Embryonic facial prominence (tissue), 1 donor: ENCODE data around the gene FBXO5.
A peak's percentile ranks its signal among the peaks of the same experiment; 100 is the strongest.
"Not testable (repeated sequence)": the region's sequence is repeated elsewhere in the genome, so short reads cannot be mapped to it uniquely, and the experiment has no call there.

ENCODE experiments used
- DNase-seq: peaks from one replicate; pipeline ENCODE4 v3.0.0-alpha.2; 2016; ENCODE audit errors: extremely low spot score

The FBXO5 gene

GRCh38 chr6:152982904-152983636, at the start of gene FBXO5:
Gene FBXO5 (minus strand): TSS chr6:152983041. CDS start chr6:152982959, 82 bp downstream.
- DNase-seq: peak; percentile 95

GRCh38 chr6:153032255-153032882, 49.5 kb upstream of the FBXO5 start:
- DNase-seq: peak; percentile 29

- DNase-seq: no peak
These were observed 48.6 kb upstream of the FBXO5 start for GRCh38 chr6:153031335-153031955.

- DNase-seq: no peak
These were observed 46.1 kb upstream of the FBXO5 start for GRCh38 chr6:153028963-153029362.

GRCh38 chr6:153028286-153028685, 45.4 kb upstream of the FBXO5 start:
- no peak for DNase-seq

- DNase-seq: no peak
These were observed 44.6 kb upstream of the FBXO5 start for GRCh38 chr6:153027480-153027879.

GRCh38 chr6:153024709-153025017, 41.8 kb upstream of the FBXO5 start:
- DNase-seq: no peak

GRCh38 chr6:153023977-153024708, 41.3 kb upstream of the FBXO5 start:
- no peak for DNase-seq

GRCh38 chr6:153018355-153018754, 35.5 kb upstream of the FBXO5 start:
- no peak for DNase-seq

GRCh38 chr6:153016846-153017245, 34.0 kb upstream of the FBXO5 start:
- no peak for DNase-seq

GRCh38 chr6:153015094-153015640, 32.3 kb upstream of the FBXO5 start:
- DNase-seq: no peak

- DNase-seq: no peak
These were observed 30.6 kb upstream of the FBXO5 start for GRCh38 chr6:153013438-153013837.

- DNase-seq: no peak
These were observed 30.0 kb upstream of the FBXO5 start for GRCh38 chr6:153012856-153013255.

- no peak for DNase-seq
These were observed 20.5 kb upstream of the FBXO5 start for GRCh38 chr6:153003366-153003690.

GRCh38 chr6:153002613-153003365, 19.9 kb upstream of the FBXO5 start, which contains the start of gene MTRF1L:
Gene MTRF1L (minus strand): TSS chr6:153002709. CDS start chr6:153002685, 24 bp downstream.
- peak; percentile 89 for DNase-seq

- DNase-seq: no peak
These were observed 19.1 kb upstream of the FBXO5 start for GRCh38 chr6:153001767-153002612.

GRCh38 chr6:153000790-153001189, 17.9 kb upstream of the FBXO5 start:
- not testable (repeated sequence) for DNase-seq

- DNase-seq: no peak
These were observed 17.4 kb upstream of the FBXO5 start for GRCh38 chr6:153000243-153000642.

- not testable (repeated sequence) for DNase-seq
These were observed 16.7 kb upstream of the FBXO5 start for GRCh38 chr6:152999538-152999937.

- DNase-seq: no peak
These were observed 11.0 kb upstream of the FBXO5 start for GRCh38 chr6:152993847-152994246.
